Left lung (tissue), 14 donors: ENCODE data around the gene ELMOD1. TPM values are rescaled to one million over a fixed set of nuclear protein-coding genes. Genes with fewer than 3 reads are reported as not detected.

ENCODE experiments used
- ATAC-seq: fragments of 200-7000 bp; cut with Tn5 transposase; one replicate; pipeline ENCODE4 v1.9.1; 2020; ENCODE audit warnings: moderate library complexity
- DNase-seq, 4 donors: peaks; one replicate each; pipeline ENCODE4 v3.0.0-alpha.2; 2013 to 2020
- H3K27ac ChIP-seq, 2 donors: fragments of 200-600 bp; sonication (generic) in 1 of 2; one replicate each; pipeline versions ENCODE4 v1.5.0 to v1.8.0; 2020 to 2021
- H3K27me3 ChIP-seq, 2 donors: fragments of 200-600 bp; sonication (generic) in 1 of 2; one replicate each; pipeline versions ENCODE4 v1.5.0 to v1.8.0; 2020 to 2021
- H3K36me3 ChIP-seq, 2 donors: fragments of 200-600 bp; sonication (generic) in 1 of 2; one replicate each; pipeline versions ENCODE4 v1.5.0 to v1.8.0; 2020 to 2021
- H3K4me1 ChIP-seq, 2 donors: fragments of 200-600 bp; one replicate each; pipeline ENCODE4 v1.8.0; 2021
- H3K4me3 ChIP-seq, 2 donors: fragments of 200-600 bp; sonication (generic) in 1 of 2; one replicate each; pipeline versions ENCODE4 v1.5.0 to v1.8.0; 2020 to 2021; ENCODE audit warnings: mild to moderate bottlenecking in 1 of 2
- H3K9me3 ChIP-seq, 2 donors: fragments of 200-600 bp; sonication (generic) in 1 of 2; one replicate each; pipeline versions ENCODE4 v1.5.0 to v1.8.0; 2020 to 2021
- intact Hi-C, 2 donors: fragments of 100-400 bp; cut with DNase I; formaldehyde crosslinking; loops; one replicate each; pipeline versions ENCODE4 v1.11.2 to v1.14.2; 2022
- long read RNA-seq, 12 donors: library from polyadenylated mRNA in 2 of 12; unstranded in 2 of 12; transcript quantifications; one replicate each; pipeline ENCODE4 v2.0.0 and lab custom pipeline, GENCODE V29; 2019 to 2026
- polyA plus RNA-seq, 6 donors: library from polyadenylated mRNA; unstranded; fragments of 120-200 nt; gene quantifications; one replicate each; pipeline ENCODE4 v1.2.1, GENCODE V29; 2013; ENCODE audit not compliant: insufficient read length in 6 of 6
- total RNA-seq, 2 donors: library from RNA; stranded (reverse); fragmentation: NEBNext Ultra II Directional; extraction: Animal tissue kit (Norgen Biotek cat#: 25700); gene quantifications; one replicate each; pipeline ENCODE4 v1.2.1, GENCODE V29; 2021
- TF ChIP-seq, protein P1 (sequence below), 2 donors: fragments of 200-600 bp; sonication (generic) in 1 of 2; IDR thresholded peaks; one replicate each; pipeline versions ENCODE4 v1.5.0 to v1.8.0; 2021; ENCODE audit warnings: antibody characterized with exemption in 2 of 2
- donor health status: DM: no; HTN: yes; CAD: no.
- donor health status: DM: no; HTN: no; CAD: no.

The ELMOD1 gene
- 1 to 10 TPM in 1 of 2 donors, under 1 TPM in 1; 0.96 to 1.0 TPM for total RNA-seq
- 1 to 10 TPM; 3.9 to 7.7 (median 6.0) TPM for polyA plus RNA-seq
- long read RNA-seq, donor 1, partial matches to known transcripts = 0 of 1 reads
- long read RNA-seq, donor 1, other reads (novel, unspliced or antisense) = 0 of 1 reads
- long read RNA-seq, donor 2 = 0 reads
- long read RNA-seq, donor 3, partial matches to known transcripts = 0 of 2 reads
- long read RNA-seq, donor 3, other reads (novel, unspliced or antisense) = 0 of 2 reads
- long read RNA-seq, donor 4 = 0 reads
- long read RNA-seq, donor 5 = 0 reads
- long read RNA-seq, donor 6 = 0 reads
- long read RNA-seq, donor 7 = 0 reads
- long read RNA-seq, donor 8, partial matches to known transcripts = 0 of 13 reads
- long read RNA-seq, donor 8, other reads (novel, unspliced or antisense) = 13 of 13 reads
- long read RNA-seq, donor 9 = 0 reads
- long read RNA-seq, donor 10 = 0 reads
- long read RNA-seq, donor 11, transcript ELMOD1-202 (11 exons, 1,990 nt) = major isoform, 13 of 98 reads
- long read RNA-seq, donor 11, partial matches to known transcripts = 84 of 98 reads
- long read RNA-seq, donor 11, other reads (novel, unspliced or antisense) = 0 of 98 reads
- long read RNA-seq, donor 12, partial matches to known transcripts = 0 of 1 reads
- long read RNA-seq, donor 12, other reads (novel, unspliced or antisense) = 0 of 1 reads

DNA sequence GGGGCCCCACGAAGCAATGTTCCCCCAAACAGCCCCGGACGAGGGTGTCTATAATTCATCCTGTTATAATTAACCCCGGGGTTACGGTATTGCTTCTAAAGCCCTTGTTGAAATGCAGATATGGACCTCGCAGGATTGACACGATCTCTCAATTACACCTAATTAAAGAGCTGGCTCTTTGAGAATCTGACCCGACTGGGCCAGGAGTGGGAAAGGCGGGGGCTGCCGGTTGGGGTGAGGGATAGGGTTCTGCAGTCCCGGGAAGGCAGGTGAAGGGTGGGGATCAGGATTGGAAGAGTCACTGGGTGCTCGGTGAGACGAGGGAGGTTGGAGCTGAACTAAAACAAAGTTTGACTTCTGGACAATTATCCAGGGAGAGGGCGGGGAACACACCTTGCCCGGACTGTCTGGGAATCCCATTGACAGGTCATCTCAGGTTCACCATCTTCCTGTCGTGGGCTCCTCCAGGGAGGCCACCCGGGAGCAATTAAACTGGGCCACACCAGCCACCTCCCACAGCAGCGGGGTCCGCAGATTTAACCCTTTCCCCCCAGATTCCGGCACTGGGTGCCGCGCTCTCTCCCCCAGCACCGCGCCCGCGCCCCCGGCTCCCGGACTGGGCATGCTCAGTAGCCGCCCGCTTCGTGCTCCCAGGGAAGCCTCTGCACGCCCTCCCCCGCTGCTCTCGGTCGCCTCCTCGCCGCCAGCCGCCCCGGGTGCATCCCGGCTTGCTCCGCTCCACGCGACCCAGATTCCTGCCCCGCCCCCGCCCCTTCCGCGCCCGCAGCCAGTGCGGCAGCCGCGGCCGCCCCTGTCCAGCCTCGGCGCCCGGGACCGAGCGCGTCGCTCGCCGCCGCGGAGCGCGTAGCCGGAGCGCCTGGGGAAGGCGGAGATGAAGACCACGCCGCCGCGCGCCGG is at the start of gene ELMOD1:
Gene ELMOD1 (plus strand): TSS at position 688 of the 918 bp plus-strand sequence. CDS start 27,043 bp downstream, outside the sequence.
- TF ChIP-seq, protein P1, sequence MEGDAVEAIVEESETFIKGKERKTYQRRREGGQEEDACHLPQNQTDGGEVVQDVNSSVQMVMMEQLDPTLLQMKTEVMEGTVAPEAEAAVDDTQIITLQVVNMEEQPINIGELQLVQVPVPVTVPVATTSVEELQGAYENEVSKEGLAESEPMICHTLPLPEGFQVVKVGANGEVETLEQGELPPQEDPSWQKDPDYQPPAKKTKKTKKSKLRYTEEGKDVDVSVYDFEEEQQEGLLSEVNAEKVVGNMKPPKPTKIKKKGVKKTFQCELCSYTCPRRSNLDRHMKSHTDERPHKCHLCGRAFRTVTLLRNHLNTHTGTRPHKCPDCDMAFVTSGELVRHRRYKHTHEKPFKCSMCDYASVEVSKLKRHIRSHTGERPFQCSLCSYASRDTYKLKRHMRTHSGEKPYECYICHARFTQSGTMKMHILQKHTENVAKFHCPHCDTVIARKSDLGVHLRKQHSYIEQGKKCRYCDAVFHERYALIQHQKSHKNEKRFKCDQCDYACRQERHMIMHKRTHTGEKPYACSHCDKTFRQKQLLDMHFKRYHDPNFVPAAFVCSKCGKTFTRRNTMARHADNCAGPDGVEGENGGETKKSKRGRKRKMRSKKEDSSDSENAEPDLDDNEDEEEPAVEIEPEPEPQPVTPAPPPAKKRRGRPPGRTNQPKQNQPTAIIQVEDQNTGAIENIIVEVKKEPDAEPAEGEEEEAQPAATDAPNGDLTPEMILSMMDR (IDR thresholded peaks at IDR 0.05) = no peak
- peak; percentile 87 for ATAC-seq
- Histone ChIP-seq H3K9me3 (no peaks in the 10 kb centered on the region), H3K27me3 (peaks cover 27 to 94% of the 10 kb centered on the region in 2 donors), H3K4me1 (peaks cover 10 to 19% of the 10 kb centered on the region in 2 donors), H3K4me3 (peak within 1 kb of the TSS; percentile 50 to 55), H3K27ac (no peak within 1 kb of the TSS), H3K36me3 (no peaks in the 10 kb centered on the region)
- intact Hi-C loops = no loop called here
- DNase-seq = peak in 3 of 4 donors; percentile 49 to 84 (median 53)

DNA sequence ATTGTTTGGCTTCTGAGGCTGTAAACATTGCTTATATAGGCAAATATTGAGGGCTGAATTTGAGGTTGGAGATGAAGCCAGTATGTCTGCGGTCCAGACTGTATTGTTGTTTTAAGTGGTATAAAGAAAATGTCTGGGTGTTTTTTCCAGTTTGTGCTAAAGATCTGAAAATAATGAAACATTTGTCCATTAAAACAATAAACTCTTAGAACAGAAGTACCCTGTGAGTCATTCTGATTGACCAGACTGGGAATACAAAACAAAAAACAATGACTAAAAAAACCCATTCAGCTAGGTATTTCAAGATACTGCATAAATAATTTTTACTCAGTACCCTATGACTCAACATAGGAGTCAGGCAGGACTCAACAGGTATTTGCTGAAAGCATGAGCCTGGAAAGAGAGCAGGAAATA is 45.8 kb upstream of the ELMOD1 start:
- no peak for DNase-seq
- Histone ChIP-seq H3K27ac (no peak overlapping the region), H3K4me3 (no peak overlapping the region), H3K9me3 (no peaks in the 10 kb centered on the region), H3K4me1 (peaks cover 0 to 8% of the 10 kb centered on the region in 2 donors), H3K36me3 (peaks cover 0 to 6% of the 10 kb centered on the region in 2 donors), H3K27me3 (no peaks in the 10 kb centered on the region)
- intact Hi-C loops = no loop called here
- TF ChIP-seq, protein P1 (IDR thresholded peaks at IDR 0.05) = no peak
- ATAC-seq = no peak

DNA sequence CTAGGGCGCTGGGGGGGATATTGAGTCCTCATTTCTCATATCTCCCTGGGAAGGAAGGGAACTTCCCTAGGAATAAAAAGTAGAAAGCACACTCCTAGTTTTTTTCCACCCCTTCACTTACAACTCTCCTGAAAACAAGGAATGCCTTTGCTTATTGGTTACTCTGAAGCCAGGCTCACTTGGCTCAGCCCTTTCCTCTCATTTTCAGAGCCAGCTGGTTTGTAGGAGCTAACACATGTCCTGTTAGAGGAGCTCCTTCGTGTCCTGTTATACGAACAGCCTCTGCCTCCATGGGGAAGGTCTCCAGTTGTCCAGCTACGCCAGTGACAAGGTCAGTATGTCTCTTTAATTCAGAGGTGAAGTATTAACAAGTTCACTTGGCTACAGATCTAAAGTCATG is 43.0 kb upstream of the ELMOD1 start:
- intact Hi-C loops = no loop called here
- peaks cover 0 to 8% of the 10 kb centered on the region in 2 donors for H3K4me1 ChIP-seq
- no peaks in the 10 kb centered on the region for H3K27me3 ChIP-seq
- no peaks in the 10 kb centered on the region for H3K9me3 ChIP-seq
- H3K36me3 ChIP-seq = peaks cover 0 to 6% of the 10 kb centered on the region in 2 donors
- DNase-seq = no peak
- no peak overlapping the region for H3K27ac ChIP-seq
- TF ChIP-seq, protein P1 (IDR thresholded peaks at IDR 0.05) = no peak
- no peak overlapping the region for H3K4me3 ChIP-seq
- peak; percentile 29 for ATAC-seq

DNA sequence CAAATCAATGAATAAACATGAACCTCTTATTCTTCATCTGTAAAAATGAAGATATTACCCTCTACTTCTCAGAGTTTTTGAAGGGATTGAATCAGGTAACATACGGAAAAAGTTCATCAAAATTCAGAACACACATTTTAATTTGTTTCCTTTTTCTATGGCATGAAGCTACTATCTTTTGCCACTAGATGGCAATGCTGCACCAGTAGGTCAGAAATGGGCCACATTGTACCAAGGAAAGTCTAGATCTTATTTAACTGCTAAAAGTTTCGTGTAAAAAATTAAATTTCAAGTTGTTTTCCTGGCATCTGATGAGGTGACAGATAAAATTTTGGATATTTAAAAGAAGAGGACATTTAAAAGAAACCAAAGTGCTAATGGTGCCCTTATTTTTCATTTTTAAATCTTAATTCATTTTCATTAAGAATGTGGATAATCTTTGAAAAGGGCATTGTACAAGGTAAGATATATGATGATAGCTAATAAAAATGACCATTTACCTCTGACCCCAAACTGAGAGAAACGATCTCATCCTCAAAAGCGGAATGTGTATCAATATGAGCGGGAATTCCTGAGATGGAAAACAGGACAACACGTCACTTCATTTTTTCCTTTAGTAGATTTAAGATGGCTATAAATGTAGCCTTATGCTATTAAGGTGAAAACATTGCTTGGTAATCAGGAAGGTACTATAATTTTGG is 41.5 kb upstream of the ELMOD1 start:
- TF ChIP-seq, protein P1 (IDR thresholded peaks at IDR 0.05) = peak; percentile 75 to 83
- intact Hi-C loops = no loop called here
- Histone ChIP-seq H3K27ac (peak overlapping the region in 1 of 2 donors; percentile 55), H3K27me3 (no peaks in the 10 kb centered on the region), H3K4me3 (no peak overlapping the region), H3K4me1 (peaks cover 0 to 8% of the 10 kb centered on the region in 2 donors), H3K9me3 (no peaks in the 10 kb centered on the region), H3K36me3 (peaks cover 0 to 14% of the 10 kb centered on the region in 2 donors)
- ATAC-seq (peak; percentile 88), DNase-seq (peak in 1 of 4 donors; percentile 47)
